H4 (cell line): ENCODE measurements around the gene TAF3. TPM values are rescaled to one million over a fixed set of nuclear protein-coding genes. Genes with fewer than 3 reads are reported as not detected.

Experiments
- DNase-seq: peaks from one replicate; pipeline ENCODE4 v3.0.0-alpha.2; 2015; ENCODE audit warnings: low spot score
- total RNA-seq: library from RNA; depleted of rRNA; stranded (reverse); fragments of >200 nt; shearing (Covaris generic); gene quantifications from 2 replicates; pipeline ENCODE4 v1.2.3, GENCODE V29; 2014; rRNA removed

Gene TAF3
- total RNA-seq, 1 experiment from 2014 or later = 2.0 TPM

DNA sequence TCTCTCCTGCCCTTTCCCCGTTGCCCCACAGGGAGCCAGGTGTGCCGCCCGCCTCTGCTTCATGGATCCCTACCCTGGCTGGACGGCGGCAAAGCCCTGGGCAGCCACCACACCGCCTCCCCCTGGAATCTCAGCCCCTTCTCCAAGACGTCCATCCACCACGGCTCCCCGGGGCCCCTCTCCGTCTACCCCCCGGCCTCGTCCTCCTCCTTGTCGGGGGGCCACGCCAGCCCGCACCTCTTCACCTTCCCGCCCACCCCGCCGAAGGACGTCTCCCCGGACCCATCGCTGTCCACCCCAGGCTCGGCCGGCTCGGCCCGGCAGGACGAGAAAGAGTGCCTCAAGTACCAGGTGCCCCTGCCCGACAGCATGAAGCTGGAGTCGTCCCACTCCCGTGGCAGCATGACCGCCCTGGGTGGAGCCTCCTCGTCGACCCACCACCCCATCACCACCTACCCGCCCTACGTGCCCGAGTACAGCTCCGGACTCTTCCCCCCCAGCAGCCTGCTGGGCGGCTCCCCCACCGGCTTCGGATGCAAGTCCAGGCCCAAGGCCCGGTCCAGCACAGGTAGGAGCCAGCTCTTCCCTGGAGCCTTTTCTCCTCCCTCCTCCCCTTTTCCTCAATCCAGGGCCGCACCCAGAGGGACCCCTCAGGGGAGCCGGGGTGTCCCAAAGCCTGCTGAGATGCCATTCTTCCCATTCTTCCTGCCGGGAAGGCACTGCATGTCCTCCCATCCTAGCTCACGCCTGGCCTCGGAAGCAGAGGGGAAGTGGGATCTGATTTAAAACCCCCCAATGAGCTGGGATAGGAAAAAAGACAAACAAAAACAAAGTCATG, 240.2 kb downstream of the TAF3 start:
- no peak for DNase-seq

DNA sequence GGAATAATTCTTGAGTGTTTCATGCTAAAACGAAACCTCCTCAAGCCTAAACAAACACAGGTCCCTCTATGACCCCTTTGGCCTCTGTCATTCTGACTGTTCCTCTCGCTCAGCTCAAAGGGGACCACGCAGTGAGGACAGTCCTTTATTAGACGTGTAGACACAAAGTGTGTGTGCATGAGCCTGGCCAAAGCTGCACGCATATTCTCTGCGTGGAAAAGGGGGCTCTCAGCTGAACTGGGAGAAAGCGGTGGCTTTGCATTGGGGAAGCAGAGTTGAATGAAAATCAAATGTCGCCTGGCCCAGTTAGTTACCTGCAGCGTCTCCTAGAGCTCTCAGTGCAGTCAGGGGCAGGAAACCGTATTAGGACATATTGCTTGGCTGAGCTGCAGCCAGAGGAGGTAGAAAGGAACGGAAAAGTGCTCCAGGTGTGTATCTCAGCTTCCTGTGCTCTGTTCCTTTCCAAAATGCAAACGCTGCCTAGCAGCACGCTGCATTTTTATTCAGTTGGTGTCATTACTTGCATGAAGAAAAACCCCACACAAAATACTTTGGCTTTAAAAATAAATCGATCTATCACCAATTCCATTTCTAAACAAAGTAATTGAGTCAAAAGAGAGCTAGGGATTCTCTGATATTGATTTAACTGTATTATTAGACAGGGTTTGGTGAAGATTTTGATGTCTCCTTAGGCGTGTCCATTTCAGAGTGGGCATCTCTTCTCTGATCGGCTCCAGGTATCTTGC, 241.1 kb downstream of the TAF3 start:
- DNase-seq = no peak

DNA sequence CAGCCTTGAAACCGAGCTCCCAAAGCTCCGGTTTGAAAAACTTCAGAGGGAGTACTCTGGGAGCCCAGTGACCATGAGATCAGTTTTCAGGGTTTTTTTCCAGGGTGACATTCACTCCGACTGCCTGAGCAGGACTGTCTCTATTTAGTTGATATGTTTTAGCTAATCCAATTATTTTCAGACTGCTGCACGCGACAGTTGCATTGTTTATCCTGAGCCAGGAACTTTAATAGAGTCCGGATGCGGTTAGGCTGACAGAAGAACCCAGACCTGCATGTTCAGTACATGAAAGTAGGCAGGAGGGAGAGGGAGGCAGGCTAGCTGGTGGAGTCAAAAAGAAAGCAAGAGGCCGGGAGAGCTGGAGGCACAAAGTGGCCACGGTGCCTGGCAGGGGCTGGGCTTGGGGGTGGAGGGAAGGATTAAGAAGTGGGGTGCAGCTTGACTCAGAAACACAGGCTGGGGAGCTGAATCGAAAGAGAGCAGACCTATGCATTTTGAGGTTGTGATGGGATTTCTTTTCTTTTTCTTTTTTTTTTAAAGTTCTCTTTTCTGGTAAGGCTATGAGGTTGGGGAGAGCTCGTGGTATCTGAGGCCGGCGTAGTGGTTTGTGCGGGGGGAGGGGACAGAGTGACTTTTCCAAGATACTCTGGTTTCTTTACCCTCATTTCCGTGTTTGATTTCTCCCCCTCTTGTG, 241.9 kb downstream of the TAF3 start:
- peak; percentile 80 for DNase-seq

DNA sequence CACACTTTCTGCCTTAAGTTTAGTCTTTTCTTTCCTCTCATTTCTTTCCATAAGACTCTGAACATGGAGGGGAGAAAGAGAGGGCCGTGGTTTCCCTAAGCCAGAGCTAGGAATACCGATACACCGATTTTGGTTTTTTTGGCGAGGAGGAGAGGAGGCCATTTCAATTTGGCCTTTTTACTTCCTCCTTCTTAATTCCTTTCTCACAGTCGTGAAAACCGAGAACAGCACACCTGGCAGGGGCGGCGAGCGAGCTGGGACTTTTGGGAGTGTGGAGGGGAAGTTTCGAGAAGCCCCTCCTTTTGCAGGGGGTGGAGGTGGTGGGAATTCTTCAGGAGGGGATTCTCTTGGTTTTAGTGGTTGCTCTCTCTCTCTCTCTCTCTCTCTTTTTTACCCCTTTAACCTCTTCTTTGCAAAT, 242.4 kb downstream of the TAF3 start:
- no peak for DNase-seq

DNA sequence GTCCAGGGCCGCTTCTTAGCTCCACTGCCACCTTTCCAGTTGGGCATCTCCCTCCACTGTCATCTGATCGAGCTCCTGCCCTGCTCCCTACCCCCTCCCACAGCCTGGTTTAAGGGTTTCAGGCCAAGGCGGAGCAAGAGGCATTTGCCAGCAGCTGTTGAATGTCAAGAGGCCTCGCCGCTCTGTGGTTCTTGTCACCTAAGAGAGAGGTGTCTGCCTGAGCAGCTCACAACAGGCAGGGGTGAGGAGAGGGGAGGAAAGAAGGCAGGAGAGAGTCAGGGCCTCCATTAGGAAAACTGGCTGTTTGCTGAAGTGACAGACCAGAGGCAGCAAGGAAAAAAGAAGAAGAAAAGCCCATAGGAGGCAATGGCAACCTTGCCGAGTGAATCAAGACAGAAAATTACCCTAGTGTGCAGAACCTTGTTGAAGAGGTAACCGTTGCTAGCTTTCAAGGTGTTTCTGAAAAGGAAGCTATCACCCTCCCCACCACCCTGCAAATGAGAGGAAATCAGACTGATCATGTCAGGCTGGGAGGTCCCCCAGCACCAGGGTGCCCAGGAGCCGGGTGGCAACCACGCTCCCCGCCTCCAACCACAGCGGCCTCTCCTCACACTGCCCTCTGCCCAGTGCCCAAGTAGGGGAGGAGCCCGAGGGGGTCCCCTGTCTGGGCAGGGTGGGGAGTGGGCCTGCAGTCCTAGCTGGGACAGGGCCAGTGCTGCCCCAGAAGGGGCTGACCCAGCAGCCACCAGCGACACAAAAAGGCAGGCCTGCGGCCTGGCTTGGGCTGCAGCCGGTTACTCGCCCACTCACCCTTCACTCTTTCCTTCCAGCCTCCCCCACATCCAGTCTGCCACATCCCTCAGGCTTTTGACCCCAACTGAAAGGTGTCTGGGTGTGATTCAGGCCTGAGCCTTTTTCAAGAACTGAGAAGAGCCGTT, 243.2 kb downstream of the TAF3 start:
- DNase-seq = no peak

DNA sequence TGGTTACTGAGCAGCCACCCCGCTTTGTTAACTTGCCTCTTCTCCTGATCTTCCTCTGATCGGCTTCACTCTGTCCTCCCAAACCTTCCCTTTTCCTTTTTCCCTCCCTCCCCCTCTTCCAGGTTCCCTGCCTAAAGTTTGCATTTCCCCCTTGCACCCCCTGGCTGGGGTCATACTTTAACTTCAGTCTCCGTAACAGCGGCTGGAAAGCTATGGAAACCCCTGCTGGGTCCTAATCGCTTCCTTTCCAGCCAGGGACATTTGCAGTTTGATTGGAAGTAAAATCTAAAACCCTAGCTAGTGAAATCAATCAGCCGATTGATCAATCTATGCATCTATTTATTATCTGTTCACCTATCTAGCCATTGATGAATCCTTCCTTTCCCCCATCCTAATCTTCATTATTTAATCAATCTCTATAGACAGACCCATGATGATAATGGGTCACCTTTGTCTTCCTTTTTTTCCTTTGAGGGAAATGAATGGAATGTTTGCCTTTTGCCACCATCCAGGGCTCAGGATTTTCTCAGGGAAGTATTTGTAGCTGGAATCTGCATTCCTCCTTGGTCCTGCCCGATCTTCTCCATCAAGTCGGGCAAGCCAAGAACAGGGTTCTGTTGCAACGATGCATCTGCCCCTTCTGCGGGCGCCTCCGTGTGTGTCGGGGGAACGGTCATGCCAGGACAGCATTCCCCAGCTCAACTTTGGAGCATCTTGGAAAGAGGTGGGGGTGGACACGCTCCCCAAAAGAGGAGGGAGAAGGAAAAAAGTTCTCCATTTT, 245.0 kb downstream of the TAF3 start:
- DNase-seq = no peak

DNA sequence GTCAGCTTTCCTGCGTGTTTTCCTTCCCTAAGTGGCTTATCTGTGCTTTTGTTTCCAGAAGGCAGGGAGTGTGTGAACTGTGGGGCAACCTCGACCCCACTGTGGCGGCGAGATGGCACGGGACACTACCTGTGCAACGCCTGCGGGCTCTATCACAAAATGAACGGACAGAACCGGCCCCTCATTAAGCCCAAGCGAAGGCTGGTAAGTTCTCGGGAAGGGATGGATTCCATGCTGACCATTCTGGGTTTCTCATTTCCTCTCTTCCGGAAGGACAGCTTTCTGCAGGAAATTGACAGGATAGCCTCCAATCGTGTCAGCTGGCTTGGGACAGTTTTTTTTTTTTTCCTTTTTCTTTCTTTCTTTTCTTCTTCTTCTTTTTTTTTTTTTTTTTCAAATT, 245.6 kb downstream of the TAF3 start:
- no peak for DNase-seq

DNA sequence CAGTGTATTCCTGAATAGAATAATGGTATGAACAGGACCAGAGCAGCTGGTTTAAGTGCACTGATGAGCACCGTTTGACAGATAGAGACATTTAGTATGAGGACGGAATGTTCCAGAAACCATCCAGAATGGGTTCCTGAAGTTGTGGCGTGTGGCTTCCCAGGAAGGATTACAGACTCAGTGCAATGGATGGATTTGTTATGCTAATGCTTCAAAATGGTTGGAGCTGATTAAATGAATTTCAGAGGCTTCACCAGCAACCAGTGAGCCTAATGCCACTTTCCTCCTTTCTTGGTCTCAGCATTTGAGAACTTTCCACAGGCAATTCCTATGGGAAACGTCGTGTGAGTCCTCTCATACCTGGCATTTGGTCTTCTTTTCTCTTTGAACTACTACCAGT, 246.1 kb downstream of the TAF3 start:
- no peak for DNase-seq

DNA sequence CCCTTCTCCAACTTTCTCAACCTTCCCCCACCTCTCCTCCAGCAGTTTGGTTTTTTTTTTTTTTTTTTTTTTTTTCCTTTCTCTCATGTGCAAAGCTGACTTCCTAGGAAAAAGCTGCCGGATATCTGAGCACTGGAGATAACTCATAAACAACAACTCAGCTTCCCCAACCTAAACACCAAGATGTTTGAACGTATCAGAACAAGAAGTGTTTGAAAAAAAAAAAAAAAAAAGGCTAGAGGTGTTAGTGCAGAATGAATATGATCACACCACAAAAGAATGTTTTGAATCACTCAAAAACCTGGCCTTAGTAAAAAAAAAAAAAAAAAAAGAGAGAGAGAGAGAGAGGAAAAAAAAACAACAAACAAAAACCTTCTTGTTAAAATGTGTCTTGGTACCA, 247.3 kb downstream of the TAF3 start:
- peak; percentile 4 for DNase-seq

DNA sequence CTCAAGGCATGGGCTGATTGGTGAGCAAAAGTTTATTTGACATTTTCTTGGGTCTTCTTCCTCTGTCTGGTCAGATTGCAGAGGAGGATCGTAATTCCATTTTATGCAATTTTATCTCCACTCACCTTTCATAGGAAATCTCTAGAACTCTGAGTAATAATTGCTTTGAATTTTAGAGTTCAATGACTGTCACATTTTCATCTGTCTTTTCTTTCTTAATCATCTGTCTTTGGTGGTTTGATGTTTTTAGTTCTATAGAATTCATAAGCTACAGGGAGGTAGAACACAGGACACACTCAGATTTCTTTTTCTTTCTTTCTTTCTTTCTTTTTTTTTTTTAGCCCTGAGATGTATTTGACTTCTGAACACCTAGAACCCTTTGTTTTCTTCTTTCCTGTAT, 247.8 kb downstream of the TAF3 start:
- DNase-seq = no peak

Other genes starting within 250 kb of the TAF3 start
- 0.10 and 0.29 TPM in 2 replicates for gene ITIH5, start 151.5 kb upstream of the TAF3 start, total RNA-seq
- not detected in 2 replicates for gene ITIH2, start 115.2 kb upstream of the TAF3 start, total RNA-seq
- 5.9 and 6.1 TPM in 2 replicates for gene KIN, start 30.5 kb upstream of the TAF3 start, total RNA-seq
- gene ATP5F1C, start 30.3 kb upstream of the TAF3 start, total RNA-seq = 437 and 468 TPM in 2 replicates
- gene GATA3, start 236.2 kb downstream of the TAF3 start, total RNA-seq = 0.21 and 0.64 TPM in 2 replicates